Vagina (tissue), 2 donors: ENCODE data around the gene METTL8.

Experiments used
- CTCF ChIP-seq, 3 experiments: fragments of 450-650 bp in 2 of 3; fragments of 200-600 bp in 1 of 3; sonication (generic) in 1 of 3; IDR thresholded peaks; one replicate each; pipeline ENCODE4 v1.5.1; 2017 to 2019; ENCODE audit warnings: antibody characterized with exemption in 3 of 3, mild to moderate bottlenecking in 2 of 3, moderate library complexity in 2 of 3
- POLR2A ChIP-seq, 2 donors: fragments of 450-650 bp; IDR thresholded peaks; one replicate each; pipeline ENCODE4 v1.6.1; 2017; ENCODE audit warnings: antibody characterized with exemption in 2 of 2, mild to moderate bottlenecking in 2 of 2, moderate library complexity in 2 of 2
- POLR2AphosphoS5 ChIP-seq, 2 donors: sonication (generic); formaldehyde crosslinking; IDR thresholded peaks; one replicate each; pipeline ENCODE4 v1.9.0; 2017; ENCODE audit warnings: antibody characterized with exemption in 2 of 2, mild to moderate bottlenecking in 2 of 2, low read depth in 1 of 2; ENCODE audit not compliant: insufficient read depth in 1 of 2

- TF ChIP-seq CTCF (IDR thresholded peaks at IDR 0.05) (no peak), POLR2AphosphoS5 (IDR thresholded peaks at IDR 0.05; ENCODE audit: insufficient read depth in 1 of 2, low read depth in 1 of 2) (no peak), POLR2A (IDR thresholded peaks at IDR 0.05) (no peak)
Measured at GRCh38 chr2:171452773-171453172, 19.0 kb upstream of the METTL8 start.
